HepG2 (cell line): ENCODE results near the gene THAP3. TPM values are rescaled to one million over a fixed set of nuclear protein-coding genes. Genes with fewer than 3 reads are reported as not detected.

Experiments
- AFF4 ChIP-seq: sonication (generic); formaldehyde crosslinking; IDR thresholded peaks from 2 replicates; pipeline ENCODE4 v1.4.0; 2020; ENCODE audit warnings: missing genetic modification reagents
- ATAD3A ChIP-seq: sonication (generic); formaldehyde crosslinking; IDR thresholded peaks from 2 replicates; pipeline ENCODE4 v1.4.0; 2020; ENCODE audit warnings: missing genetic modification reagents
- CBX1 ChIP-seq: IDR thresholded peaks from one replicate; pipeline ENCODE4 v1.6.1; 2016; ENCODE audit warnings: antibody characterized with exemption, low read depth
- CREB3 ChIP-seq: sonication (generic); formaldehyde crosslinking; IDR thresholded peaks from 2 replicates; pipeline ENCODE4 v1.5.0; 2020; ENCODE audit warnings: missing genetic modification reagents
- E2F2 ChIP-seq: sonication (generic); formaldehyde crosslinking; IDR thresholded peaks from 2 replicates; pipeline ENCODE4 v1.4.0; 2020; ENCODE audit warnings: missing genetic modification reagents, borderline replicate concordance
- HMGA1 ChIP-seq: sonication (generic); formaldehyde crosslinking; conservative IDR thresholded peaks from 2 replicates; pipeline ENCODE4 v1.4.0; 2020; ENCODE audit warnings: missing genetic modification reagents
- KLF12 ChIP-seq: sonication (generic); formaldehyde crosslinking; IDR thresholded peaks from 2 replicates; pipeline ENCODE4 v1.4.0; 2020; ENCODE audit warnings: missing genetic modification reagents, borderline replicate concordance
- KLF16 ChIP-seq, 2 experiments: sonication (generic) in 1 of 2; formaldehyde crosslinking in 1 of 2; IDR thresholded peaks; 2 replicates each; pipeline versions ENCODE4 v1.6.1 to v1.8.0; 2016 to 2023; ENCODE audit warnings: missing genetic modification reagents in 2 of 2, missing compliant biosample characterization in 1 of 2
- LCORL ChIP-seq, 2 experiments: fragments of 450-650 bp in 1 of 2; sonication (generic) in 1 of 2; formaldehyde crosslinking in 1 of 2; IDR thresholded peaks; 2 replicates each; pipeline versions ENCODE4 v1.5.0 to v1.6.1; 2017 to 2020; ENCODE audit warnings: antibody characterized with exemption in 1 of 2, missing genetic modification reagents in 1 of 2
- MED13 ChIP-seq: sonication (generic); formaldehyde crosslinking; IDR thresholded peaks from 2 replicates; pipeline ENCODE4 v1.5.0; 2020; ENCODE audit warnings: missing genetic modification reagents
- NFATC3 ChIP-seq: sonication (generic); formaldehyde crosslinking; IDR thresholded peaks from 2 replicates; pipeline ENCODE4 v1.5.1; 2020; ENCODE audit warnings: mild to moderate bottlenecking, missing genetic modification reagents
- NFKBIZ ChIP-seq: IDR thresholded peaks from 2 replicates; pipeline ENCODE4 v1.6.1; 2018; ENCODE audit warnings: missing genetic modification reagents, missing compliant biosample characterization
- PHF8 ChIP-seq: sonication (generic); formaldehyde crosslinking; IDR thresholded peaks from 2 replicates; pipeline ENCODE4 v1.5.0; 2020; ENCODE audit warnings: missing genetic modification reagents
- POLR2G ChIP-seq: fragments of 200-400 bp; formaldehyde crosslinking; IDR thresholded peaks from 2 replicates; pipeline ENCODE4 v1.6.1; 2018; ENCODE audit warnings: mild to moderate bottlenecking, low read depth, low read length, moderate library complexity
- SATB2 ChIP-seq: sonication (generic); formaldehyde crosslinking; IDR thresholded peaks from 2 replicates; pipeline ENCODE4 v1.5.0; 2020; ENCODE audit warnings: missing genetic modification reagents
- ZNF281 ChIP-seq: sonication (generic); formaldehyde crosslinking; IDR thresholded peaks from 2 replicates; pipeline ENCODE4 v1.4.0; 2020; ENCODE audit warnings: missing genetic modification reagents, borderline replicate concordance
- ZNF460 ChIP-seq: sonication (generic); formaldehyde crosslinking; IDR thresholded peaks from 2 replicates; pipeline ENCODE4 v1.5.1; 2020; ENCODE audit warnings: missing genetic modification reagents, mild to moderate bottlenecking, borderline replicate concordance
- ZNF484 ChIP-seq: sonication (generic); formaldehyde crosslinking; IDR thresholded peaks from 2 replicates; pipeline ENCODE4 v1.5.1; 2020; ENCODE audit warnings: mild to moderate bottlenecking, low read depth, missing genetic modification reagents, borderline replicate concordance
- ZNF576 ChIP-seq: sonication (generic); formaldehyde crosslinking; IDR thresholded peaks from 2 replicates; pipeline ENCODE4 v1.4.0; 2020; ENCODE audit warnings: mild to moderate bottlenecking, missing genetic modification reagents
- ZNF883 ChIP-seq: sonication (generic); formaldehyde crosslinking; IDR thresholded peaks from 2 replicates; pipeline ENCODE4 v1.5.1; 2020; ENCODE audit warnings: mild to moderate bottlenecking, missing genetic modification reagents; ENCODE audit errors: not compliant biosample characterization
- polyA plus RNA-seq, 8 experiments: library from polyadenylated mRNA; depleted of rRNA in 3 of 8; stranded (reverse) in 7 of 8; unstranded in 1 of 8; fragments of >200 nt; fragmentation: Illumina TruSeq in 4 of 8; extraction: Trizol in 4 of 8; gene quantifications; 2 replicates each; pipeline versions ENCODE4 v1.2.1 to v1.2.3, GENCODE V29; 2011 to 2016; ENCODE audit warnings: low read depth in 4 of 8, missing spikeins in 1 of 8, mixed read lengths in 1 of 8; ENCODE audit not compliant: insufficient read depth in 1 of 8
- total RNA-seq, 5 experiments: library from RNA; depleted of rRNA; stranded (reverse); fragments of >200 nt; fragmentation: Illumina TruSeq; extraction: Trizol; gene quantifications; 2 replicates each; pipeline ENCODE4 v1.2.3, GENCODE V29; 2016; ENCODE audit warnings: low read depth in 1 of 5

The THAP3 gene
- total and polyA plus RNA-seq, 2 of the 13 experiments (the other 11 are each of a cell fraction or from before 2014, with no cell fraction given): 10.3 to 14.9 TPM

- no peak for TF ChIP-seq NFATC3 (CRISPR knock-in tag)
- TF ChIP-seq POLR2G: peak; percentile 70; the same call in 1 of the 2 replicates
- no peak for TF ChIP-seq KLF12 (CRISPR knock-in tag)
- TF ChIP-seq SATB2 (CRISPR knock-in tag): no peak
- no peak for TF ChIP-seq NFKBIZ (CRISPR knock-in tag)
- TF ChIP-seq KLF16 (CRISPR knock-in tag; IDR thresholded peaks at IDR 0.05): no peak
- no peak for TF ChIP-seq CBX1
- TF ChIP-seq HMGA1: no peak
- no peak; the same call in 1 of the 2 replicates for TF ChIP-seq PHF8
- TF ChIP-seq ZNF883: no peak
- no peak for TF ChIP-seq MED13 (CRISPR knock-in tag)
- TF ChIP-seq ZNF484: no peak
- TF ChIP-seq ATAD3A: no peak
- no peak for TF ChIP-seq ZNF460
- no peak for TF ChIP-seq CREB3 (CRISPR knock-in tag)
- no peak for TF ChIP-seq ZNF281 (CRISPR knock-in tag)
- no peak for TF ChIP-seq AFF4
- no peak for TF ChIP-seq ZNF576
- no peak for TF ChIP-seq LCORL (IDR thresholded peaks at IDR 0.05)
- peak; percentile 63; the same call in 1 of the 2 replicates for TF ChIP-seq LCORL (CRISPR knock-in tag; IDR thresholded peaks at IDR 0.05)
- TF ChIP-seq E2F2 (CRISPR knock-in tag): no peak
Measured at GRCh38 chr1:6601049-6601922, 23.4 kb upstream of the THAP3 start (continued).
